ENCODE measurements around the gene APOA4.

Gene APOA4

GRCh38 chr11:116823031-116823843, at the start of gene APOA4:
APOA4 (minus strand) TSS chr11:116823304; CDS start chr11:116823191, 113 bp downstream.
- no peak for DNase-seq

GRCh38 chr11:116871248-116871647, 48.1 kb upstream of the APOA4 start:
- no peak for DNase-seq

GRCh38 chr11:116870054-116870453, 47.0 kb upstream of the APOA4 start:
- DNase-seq, result no peak

- DNase-seq, result no peak
Observed at GRCh38 chr11:116869610-116870009, 46.5 kb upstream of the APOA4 start.

- no peak for DNase-seq
Observed at GRCh38 chr11:116868066-116868465, 45.0 kb upstream of the APOA4 start.

GRCh38 chr11:116867619-116868018, 44.5 kb upstream of the APOA4 start:
- DNase-seq, result no peak

GRCh38 chr11:116866804-116867455, 43.8 kb upstream of the APOA4 start:
- no peak for DNase-seq

GRCh38 chr11:116865696-116866095, 42.6 kb upstream of the APOA4 start:
- no peak for DNase-seq

GRCh38 chr11:116864531-116864930, 41.4 kb upstream of the APOA4 start:
- no peak for DNase-seq

GRCh38 chr11:116862951-116863350, 39.8 kb upstream of the APOA4 start:
- DNase-seq, result no peak

- no peak for DNase-seq
Observed at GRCh38 chr11:116862185-116862584, 39.1 kb upstream of the APOA4 start.

- no peak for DNase-seq
Observed at GRCh38 chr11:116861539-116861938, 38.4 kb upstream of the APOA4 start.

GRCh38 chr11:116860303-116860702, 37.2 kb upstream of the APOA4 start:
- no peak for DNase-seq

- DNase-seq, result no peak
Observed at GRCh38 chr11:116859175-116859574, 36.1 kb upstream of the APOA4 start.

GRCh38 chr11:116857936-116858335, 34.8 kb upstream of the APOA4 start:
- no peak for DNase-seq

- DNase-seq, result no peak
Observed at GRCh38 chr11:116857316-116857715, 34.2 kb upstream of the APOA4 start.

GRCh38 chr11:116856423-116856822, 33.3 kb upstream of the APOA4 start:
- DNase-seq, result no peak

- no peak for DNase-seq
Observed at GRCh38 chr11:116855413-116855812, 32.3 kb upstream of the APOA4 start.

- DNase-seq, result no peak
Observed at GRCh38 chr11:116853461-116854073, 30.5 kb upstream of the APOA4 start.

GRCh38 chr11:116852261-116853031, 29.3 kb upstream of the APOA4 start:
- no peak for DNase-seq

GRCh38 chr11:116851626-116852025, 28.5 kb upstream of the APOA4 start:
- no peak for DNase-seq

GRCh38 chr11:116849486-116849885, 26.4 kb upstream of the APOA4 start:
- no peak for DNase-seq

- no peak for DNase-seq
Observed at GRCh38 chr11:116849060-116849459, 26.0 kb upstream of the APOA4 start.

All from eye (tissue), 1 donor.